CD1c-positive myeloid dendritic cell (primary cell): ENCODE measurements around the gene TMEM95.
A peak's percentile ranks its signal among the peaks of the same experiment; 100 is the strongest.

ENCODE experiments used
- DNase-seq: peaks from one replicate; pipeline ENCODE4 v3.0.0-alpha.2; 2016; ENCODE audit errors: extremely low spot score

Gene TMEM95

DNA sequence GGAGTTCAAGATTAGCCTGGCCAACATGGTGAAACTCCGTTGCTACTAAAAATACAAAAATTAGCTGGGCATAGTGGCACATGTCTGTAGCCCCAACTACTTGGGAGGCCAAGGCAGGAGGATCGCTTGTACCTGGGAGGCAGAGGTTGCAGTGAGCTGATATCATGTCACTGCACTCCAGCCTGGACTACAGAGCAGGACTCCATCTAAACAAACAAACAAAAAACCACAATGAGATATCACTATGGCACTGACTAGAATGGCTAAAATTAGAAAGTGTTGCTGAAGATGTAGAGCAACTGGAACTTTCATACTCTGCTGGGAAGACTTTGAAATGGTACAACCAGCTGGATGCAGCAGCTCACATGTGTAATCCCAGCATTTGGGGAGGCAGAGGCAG lies 19.4 kb downstream of the TMEM95 start:
- DNase-seq, result no peak

- DNase-seq, result no peak
These were observed 24.2 kb downstream of the TMEM95 start for GRCh38 chr17:7379134-7379533.

DNA sequence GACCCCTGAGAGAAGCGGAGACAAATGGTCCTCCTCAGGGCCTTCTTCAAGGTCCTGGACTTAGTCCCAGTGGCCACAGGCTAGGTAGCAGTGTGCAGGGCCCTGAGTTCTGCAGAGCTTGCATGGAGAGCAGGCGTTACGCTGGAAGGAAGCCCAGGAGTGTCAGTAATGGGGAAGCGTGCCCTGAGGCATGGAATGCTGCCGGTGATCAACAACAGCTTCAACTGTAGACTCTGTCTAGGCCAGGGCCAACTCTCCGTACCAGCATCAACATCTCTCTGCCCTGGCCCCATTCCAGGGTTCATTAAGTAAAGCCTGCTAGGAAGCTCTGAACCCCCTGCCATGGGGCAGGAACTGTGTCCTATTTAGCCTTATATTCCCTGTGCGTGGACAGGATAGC lies 25.4 kb downstream of the TMEM95 start:
- DNase-seq, result peak; percentile 19

GRCh38 chr17:7380855-7381683 lies 26.1 kb downstream of the TMEM95 start, which contains the start of gene TNK1:
TNK1 (plus strand) TSS chr17:7381089; CDS start chr17:7382927, 1,838 bp downstream.
- DNase-seq, result peak; percentile 1

DNA sequence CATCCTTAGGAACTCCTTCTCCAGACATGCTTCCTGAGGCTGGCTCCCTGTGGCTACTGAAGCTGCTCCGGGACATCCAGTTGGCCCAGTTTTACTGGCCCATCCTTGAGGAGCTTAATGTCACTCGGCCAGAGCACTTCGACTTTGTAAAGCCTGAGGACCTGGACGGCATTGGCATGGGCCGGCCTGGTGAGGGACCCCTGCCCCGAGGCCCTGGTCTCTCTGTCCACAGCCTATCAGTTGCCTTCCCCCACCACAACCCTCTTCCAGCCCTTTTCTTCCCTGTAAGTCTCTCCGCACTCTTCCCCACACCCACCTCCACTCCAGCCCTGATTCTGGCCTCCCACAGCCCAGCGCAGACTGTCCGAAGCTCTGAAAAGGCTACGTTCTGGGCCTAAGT lies 27.9 kb downstream of the TMEM95 start:
- DNase-seq, result no peak

- DNase-seq, result no peak
These were observed 28.4 kb downstream of the TMEM95 start for GRCh38 chr17:7383371-7383741.

GRCh38 chr17:7383742-7384488 lies 29.0 kb downstream of the TMEM95 start:
- peak; percentile 64 for DNase-seq

DNA sequence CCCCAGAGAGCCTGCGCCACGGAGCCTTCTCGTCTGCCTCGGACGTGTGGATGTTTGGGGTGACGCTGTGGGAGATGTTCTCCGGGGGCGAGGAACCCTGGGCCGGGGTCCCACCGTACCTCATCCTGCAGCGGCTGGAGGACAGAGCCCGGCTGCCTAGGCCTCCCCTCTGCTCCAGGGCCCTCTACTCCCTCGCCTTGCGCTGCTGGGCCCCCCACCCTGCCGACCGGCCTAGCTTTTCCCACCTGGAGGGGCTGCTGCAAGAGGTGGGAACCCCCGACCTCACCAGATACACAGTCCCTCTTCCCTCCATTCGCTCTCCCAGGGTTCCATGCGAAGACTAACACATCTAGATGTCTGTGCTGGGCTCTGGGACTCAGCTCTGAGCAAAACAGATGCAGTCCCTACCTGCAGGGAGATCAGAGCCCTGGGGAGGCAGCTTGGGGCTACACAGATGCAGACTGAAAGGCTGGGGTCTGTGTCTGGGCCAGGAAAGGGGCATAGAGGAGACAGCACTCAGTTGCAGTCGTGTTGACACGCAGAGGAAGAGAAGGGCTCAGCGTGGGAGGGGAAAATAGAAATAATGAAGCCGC lies 29.6 kb downstream of the TMEM95 start:
- no peak for DNase-seq

DNA sequence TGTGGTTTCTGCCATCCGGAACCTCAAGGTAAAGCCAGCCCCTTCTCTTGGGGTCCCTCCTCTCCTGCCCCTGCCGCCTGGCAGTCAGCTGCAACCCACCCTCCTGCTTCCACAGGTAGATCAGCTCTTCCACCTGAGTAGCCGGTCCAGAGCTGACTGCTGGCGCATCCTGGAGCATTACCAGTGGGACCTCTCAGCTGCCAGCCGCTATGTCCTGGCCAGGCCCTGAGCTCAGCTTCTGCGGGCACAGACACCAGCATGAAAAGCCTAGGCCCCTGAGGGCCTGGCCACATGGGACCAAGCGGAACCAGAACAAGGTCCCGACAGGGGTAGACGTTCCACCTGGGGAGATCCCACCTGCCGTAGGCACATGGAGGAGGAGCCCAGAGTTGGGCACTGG lies 33.9 kb downstream of the TMEM95 start:
- DNase-seq, result no peak

DNA sequence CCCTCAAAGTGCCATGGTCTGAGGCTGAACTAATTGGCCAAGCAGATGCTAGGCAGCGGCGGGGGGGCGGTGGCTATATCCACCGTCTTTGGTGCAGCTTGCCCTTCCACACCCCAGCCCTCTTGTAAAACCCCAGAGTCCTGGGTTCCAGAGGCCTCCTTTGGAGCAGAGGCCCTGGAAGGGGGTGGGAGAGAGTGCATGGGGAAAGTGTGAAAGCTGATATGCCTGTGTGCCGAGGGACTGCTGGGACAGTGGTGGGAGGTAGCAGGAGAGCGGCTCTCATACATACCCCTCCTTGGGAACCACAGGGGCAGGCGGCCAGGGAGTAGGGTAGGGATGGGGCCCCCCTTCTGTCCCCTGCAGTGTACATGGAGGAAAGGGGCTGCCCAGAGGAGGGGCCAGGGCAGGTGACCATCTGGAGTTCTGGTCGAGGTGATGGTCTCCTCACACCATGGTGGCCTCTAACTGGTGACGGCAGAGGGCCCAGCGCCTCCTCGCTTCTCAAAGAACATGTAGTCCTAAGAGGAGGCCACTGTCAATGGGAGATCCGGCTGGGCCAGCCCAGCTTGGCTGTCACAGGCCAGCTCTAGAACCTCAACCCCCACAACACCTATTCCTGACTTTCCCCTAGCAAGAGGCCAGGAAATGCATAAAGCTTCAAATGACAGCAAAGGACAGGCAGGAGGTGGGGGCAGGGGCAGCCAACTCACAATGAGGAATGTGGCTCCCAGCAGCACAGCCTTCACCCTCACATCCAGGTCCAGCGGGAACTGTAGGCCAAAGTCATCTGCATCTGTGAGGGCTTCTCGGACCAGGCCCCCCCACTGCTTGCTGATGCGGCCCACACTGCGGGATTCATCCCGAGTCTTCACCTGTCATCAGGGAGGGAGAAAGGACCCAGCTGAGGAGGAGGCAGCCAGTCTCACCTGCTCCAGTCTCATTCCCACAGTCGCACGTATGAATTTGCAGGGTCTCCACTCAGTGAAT lies 35.3 kb downstream of the TMEM95 start:
- no peak for DNase-seq

DNA sequence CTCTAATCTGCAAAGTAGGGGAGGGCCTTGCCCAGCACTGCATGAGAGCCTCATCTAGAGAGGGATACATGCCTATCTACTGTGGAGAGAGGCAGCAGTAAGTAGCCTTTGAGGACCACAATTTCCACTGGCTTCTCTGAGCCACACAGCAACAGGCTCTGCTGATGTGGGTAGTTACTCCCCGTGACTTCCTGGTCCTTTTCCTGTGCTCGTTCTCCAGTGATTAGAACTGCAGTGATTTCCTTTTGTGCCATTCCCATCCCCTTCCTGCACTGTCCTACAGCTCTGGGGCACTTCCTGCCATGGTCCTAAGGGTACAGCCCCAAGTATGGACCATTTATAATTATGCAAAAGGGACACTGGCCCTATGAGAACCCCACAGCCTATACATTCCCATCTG lies 36.4 kb downstream of the TMEM95 start:
- DNase-seq, result no peak

- no peak for DNase-seq
These were observed 38.0 kb downstream of the TMEM95 start for GRCh38 chr17:7392696-7393612.

DNA sequence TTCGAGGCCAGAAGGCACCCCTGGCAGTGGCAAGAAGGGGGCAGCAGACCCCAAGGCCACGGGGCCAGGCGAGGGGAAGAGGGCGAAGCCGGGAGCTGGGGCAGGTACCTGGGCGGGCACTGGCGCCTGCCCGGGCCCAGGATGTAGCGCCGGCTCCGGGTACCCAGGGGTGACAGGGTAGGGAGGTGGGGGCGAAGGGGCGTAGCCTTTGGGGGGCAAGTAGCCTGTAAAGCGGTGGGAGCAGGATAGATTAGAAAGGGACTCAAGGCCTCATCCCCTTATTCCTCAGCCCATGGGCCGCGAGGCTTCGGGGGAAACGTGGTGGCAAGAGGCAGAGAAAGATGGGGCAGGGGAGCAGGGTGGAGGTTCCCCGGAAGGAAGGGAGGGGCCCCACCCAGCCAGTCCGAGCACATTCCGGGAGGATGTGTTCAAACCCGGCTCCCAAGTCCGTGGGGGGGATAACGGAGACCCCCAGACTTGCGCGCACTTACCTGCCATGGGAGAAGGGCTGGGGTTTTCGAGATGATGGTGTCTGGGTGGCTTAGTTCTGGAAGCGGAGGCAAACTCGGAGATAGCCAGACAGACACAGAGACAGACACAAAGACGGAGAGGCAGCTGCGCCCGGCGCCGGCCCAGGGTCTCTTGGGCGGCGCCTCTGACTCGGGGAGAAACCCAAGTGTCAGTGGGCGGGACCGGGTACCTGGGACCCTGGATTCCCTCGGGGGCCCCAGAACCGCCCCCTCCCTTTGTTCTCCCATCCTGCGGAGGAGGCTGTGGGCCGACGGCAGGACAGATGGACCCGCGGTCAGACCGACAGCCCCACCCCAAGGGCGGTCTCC lies 38.9 kb downstream of the TMEM95 start:
- peak; percentile 36 for DNase-seq

- DNase-seq, result peak; percentile 90
These were observed 39.7 kb downstream of the TMEM95 start, which contains the start of gene PLSCR3 for GRCh38 chr17:7394452-7395191. PLSCR3 (minus strand) TSS chr17:7394525; CDS start chr17:7394110, 415 bp downstream.

GRCh38 chr17:7396147-7396546 lies 41.2 kb downstream of the TMEM95 start:
- no peak for DNase-seq

DNA sequence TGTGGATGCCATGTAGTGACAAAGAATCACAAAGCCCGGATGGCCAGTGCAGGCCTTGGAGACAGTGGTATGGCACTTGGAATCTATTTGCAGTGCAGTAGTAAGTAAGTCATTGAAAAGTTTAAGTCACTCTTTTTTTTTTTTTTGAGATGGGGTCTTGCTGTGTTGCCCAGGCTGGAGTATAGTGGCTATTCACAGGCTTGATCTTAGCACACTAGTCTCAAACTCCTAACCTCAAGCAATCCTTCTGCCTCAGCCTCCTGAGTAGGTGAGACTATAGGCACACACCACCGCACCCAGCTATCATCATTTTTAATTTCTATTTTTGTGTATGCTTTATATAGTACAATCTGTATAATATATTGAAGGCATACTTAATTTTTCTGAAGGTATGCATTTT lies 43.7 kb downstream of the TMEM95 start:
- no peak for DNase-seq

- DNase-seq, result peak; percentile 41
These were observed 48.2 kb downstream of the TMEM95 start for GRCh38 chr17:7403043-7403726.

GRCh38 chr17:7403727-7403976 lies 48.7 kb downstream of the TMEM95 start:
- no peak for DNase-seq
